GM19324 (cell line): ENCODE data around the gene CALD1.

Experiments
- ATAC-seq: cut with Tn5 transposase; IDR thresholded peaks from one replicate; pipeline ENCODE4 v1.9.1; 2021; ENCODE audit warnings: mild to moderate bottlenecking, moderate library complexity; ENCODE audit not compliant: unreplicated experiment, low FRiP score

Gene CALD1

GRCh38 chr7:134851141-134851540, 71.7 kb downstream of the CALD1 start:
- ATAC-seq = no peak

- no peak for ATAC-seq
Observed at GRCh38 chr7:134852625-134853024, 73.2 kb downstream of the CALD1 start.

GRCh38 chr7:134854816-134855215, 75.4 kb downstream of the CALD1 start:
- no peak for ATAC-seq

- no peak for ATAC-seq
Observed at GRCh38 chr7:134855442-134855841, 76.0 kb downstream of the CALD1 start.

- no peak for ATAC-seq
Observed at GRCh38 chr7:134856091-134856490, 76.7 kb downstream of the CALD1 start.

GRCh38 chr7:134856691-134857090, 77.3 kb downstream of the CALD1 start:
- ATAC-seq = no peak

GRCh38 chr7:134857958-134858357, 78.5 kb downstream of the CALD1 start:
- no peak for ATAC-seq

- ATAC-seq = no peak
Observed at GRCh38 chr7:134859783-134860182, 80.3 kb downstream of the CALD1 start.

- ATAC-seq = no peak
Observed at GRCh38 chr7:134865001-134865845, 85.8 kb downstream of the CALD1 start.

- no peak for ATAC-seq
Observed at GRCh38 chr7:134866617-134867016, 87.2 kb downstream of the CALD1 start.

GRCh38 chr7:134870156-134870555, 90.7 kb downstream of the CALD1 start:
- ATAC-seq = no peak

- no peak for ATAC-seq
Observed at GRCh38 chr7:134870781-134871180, 91.3 kb downstream of the CALD1 start.

GRCh38 chr7:134873253-134873652, 93.8 kb downstream of the CALD1 start:
- no peak for ATAC-seq

- no peak for ATAC-seq
Observed at GRCh38 chr7:134874407-134874806, 95.0 kb downstream of the CALD1 start.

GRCh38 chr7:134875867-134876266, 96.4 kb downstream of the CALD1 start:
- ATAC-seq = no peak

- ATAC-seq = no peak
Observed at GRCh38 chr7:134878746-134879357, 99.4 kb downstream of the CALD1 start.

GRCh38 chr7:134879815-134880475, 100.5 kb downstream of the CALD1 start:
- ATAC-seq = no peak

GRCh38 chr7:134882481-134882880, 103.0 kb downstream of the CALD1 start:
- no peak for ATAC-seq

- no peak for ATAC-seq
Observed at GRCh38 chr7:134885967-134886352, 106.5 kb downstream of the CALD1 start.

- ATAC-seq = no peak
Observed at GRCh38 chr7:134886353-134887057, 107.1 kb downstream of the CALD1 start.

GRCh38 chr7:134887523-134887922, 108.1 kb downstream of the CALD1 start:
- ATAC-seq = no peak
